NCI-H69 (cell line): ENCODE measurements around the gene CAMKK1.
"Not testable (repeated sequence)": the region's sequence is repeated elsewhere in the genome, so short reads cannot be mapped to it uniquely, and the experiment has no call there.

Experiments used
- DNase-seq: peaks from one replicate; lab custom pipeline; 2025; lab: John Stamatoyannopoulos, UW

The CAMKK1 gene

GRCh38 chr17:3845621-3846436 lies 47.0 kb downstream of the CAMKK1 start, which contains the start of gene NCBP3:
Gene NCBP3, minus strand, starts transcription at chr17:3846246. Its CDS starts 23 bp downstream, at chr17:3846223.
- DNase-seq = peak; percentile 93

- DNase-seq = no peak
Measured at GRCh38 chr17:3845291-3845620, 47.6 kb downstream of the CAMKK1 start.

- not testable (repeated sequence) for DNase-seq
Measured at GRCh38 chr17:3844556-3844955, 48.3 kb downstream of the CAMKK1 start.

- peak; percentile 31 for DNase-seq
Measured at GRCh38 chr17:3843935-3844516, 48.8 kb downstream of the CAMKK1 start.

- DNase-seq = no peak
Measured at GRCh38 chr17:3838206-3838605, 54.6 kb downstream of the CAMKK1 start.

GRCh38 chr17:3836551-3836950 lies 56.3 kb downstream of the CAMKK1 start:
- DNase-seq = no peak

GRCh38 chr17:3835410-3836229 lies 57.2 kb downstream of the CAMKK1 start:
- DNase-seq = no peak

- no peak for DNase-seq
Measured at GRCh38 chr17:3834811-3835210, 58.0 kb downstream of the CAMKK1 start.

- DNase-seq = no peak
Measured at GRCh38 chr17:3828852-3829232, 64.0 kb downstream of the CAMKK1 start.

- DNase-seq = no peak
Measured at GRCh38 chr17:3828151-3828851, 64.6 kb downstream of the CAMKK1 start.

GRCh38 chr17:3827124-3827773 lies 65.6 kb downstream of the CAMKK1 start:
- DNase-seq = peak; percentile 56

- DNase-seq = no peak
Measured at GRCh38 chr17:3826191-3826590, 66.7 kb downstream of the CAMKK1 start.

GRCh38 chr17:3821101-3821500 lies 71.8 kb downstream of the CAMKK1 start:
- DNase-seq = no peak

GRCh38 chr17:3818786-3819185 lies 74.1 kb downstream of the CAMKK1 start:
- no peak for DNase-seq

GRCh38 chr17:3817851-3818605 lies 74.8 kb downstream of the CAMKK1 start:
- no peak for DNase-seq

GRCh38 chr17:3815925-3816324 lies 76.9 kb downstream of the CAMKK1 start:
- no peak for DNase-seq

GRCh38 chr17:3815122-3815521 lies 77.7 kb downstream of the CAMKK1 start:
- DNase-seq = no peak

GRCh38 chr17:3814361-3814760 lies 78.5 kb downstream of the CAMKK1 start:
- no peak for DNase-seq

- no peak for DNase-seq
Measured at GRCh38 chr17:3813171-3813570, 79.7 kb downstream of the CAMKK1 start.

- no peak for DNase-seq
Measured at GRCh38 chr17:3812771-3813170, 80.1 kb downstream of the CAMKK1 start.

- no peak for DNase-seq
Measured at GRCh38 chr17:3812284-3812683, 80.6 kb downstream of the CAMKK1 start.
